PC-3 (cell line): Measurements from ENCODE around the gene EEIG1. TPM values are rescaled to one million over a fixed set of nuclear protein-coding genes. Genes with fewer than 3 reads are reported as not detected.

Source experiments
- ATAC-seq: fragments of 200-7000 bp; cut with Tn5 transposase; 2 replicates; pipeline ENCODE4 v1.9.1; 2020; ENCODE audit warnings: mild to moderate bottlenecking, moderate library complexity
- BruUV-seq: library from RNA; stranded (reverse); fragments of 400-500 nt; replicated peaks from 2 replicates; lab custom pipeline; 2021; lab: Mats Ljungman, UMichigan
- CTCF ChIA-PET: fragments of 300-600 bp; sonication (Branson Sonifier 250); formaldehyde crosslinking; loops from one replicate; lab custom pipeline; 2022; ENCODE audit warnings: antibody characterized with exemption; lab: Charles Lee
- POLR2A ChIA-PET: fragments of 300-600 bp; sonication (Branson Sonifier 250); formaldehyde crosslinking; loops from one replicate; lab custom pipeline; 2022; ENCODE audit warnings: antibody characterized with exemption; ENCODE audit not compliant: unreplicated experiment; lab: Charles Lee
- DNase-seq: peaks from one replicate; pipeline ENCODE4 v3.0.0-alpha.2; 2015
- H2AFZ ChIP-seq: fragments of 300-600 bp; sonication (generic); 2 replicates; pipeline ENCODE4 v1.6.0; 2016; ENCODE audit warnings: antibody characterized with exemption, low read length
- H3F3A ChIP-seq: fragments of 300-600 bp; sonication (generic); one replicate; pipeline ENCODE4 v1.6.0; 2017; ENCODE audit warnings: antibody characterized with exemption, low read length, control low read depth, mild to moderate bottlenecking; ENCODE audit not compliant: unreplicated experiment
- H3K27ac ChIP-seq: fragments of 300-600 bp; sonication (generic); 2 replicates; pipeline ENCODE4 v1.5.1; 2016; ENCODE audit warnings: mild to moderate bottlenecking, low read length
- H3K27me3 ChIP-seq: fragments of 300-600 bp; sonication (generic); 2 replicates; pipeline ENCODE4 v1.6.1; 2016; ENCODE audit warnings: low read length, mixed read lengths
- H3K36me3 ChIP-seq: fragments of 300-600 bp; sonication (generic); 2 replicates; pipeline ENCODE4 v1.6.1; 2016; ENCODE audit warnings: low read depth, mixed run types, low read length, mixed read lengths
- H3K4me1 ChIP-seq: fragments of 300-600 bp; sonication (generic); 2 replicates; pipeline ENCODE4 v1.5.1; 2016; ENCODE audit warnings: low read length; ENCODE audit not compliant: insufficient read depth
- H3K4me2 ChIP-seq: fragments of 300-600 bp; sonication (generic); 2 replicates; pipeline ENCODE4 v1.6.0; 2016; ENCODE audit warnings: low read length
- H3K4me3 ChIP-seq: fragments of 300-600 bp; sonication (generic); 2 replicates; pipeline ENCODE4 v1.5.1; 2016; ENCODE audit warnings: mild to moderate bottlenecking, low read length, mixed read lengths
- H3K79me2 ChIP-seq: fragments of 300-600 bp; sonication (generic); 2 replicates; pipeline ENCODE4 v1.6.1; 2017; ENCODE audit warnings: low read length, mixed read lengths
- H3K9ac ChIP-seq: fragments of 300-600 bp; sonication (generic); 2 replicates; pipeline ENCODE4 v1.6.0; 2016; ENCODE audit warnings: mild to moderate bottlenecking, low read length
- H3K9me2 ChIP-seq: fragments of 300-600 bp; sonication (generic); replicated peaks from 2 replicates; pipeline ENCODE4 v1.6.1; 2016; ENCODE audit warnings: mixed run types, low read length, mixed read lengths
- H3K9me3 ChIP-seq: fragments of 300-600 bp; sonication (generic); 2 replicates; pipeline ENCODE4 v1.6.1; 2016; ENCODE audit warnings: low read length, mixed read lengths
- H4K20me1 ChIP-seq: fragments of 300-600 bp; sonication (generic); 2 replicates; pipeline ENCODE4 v1.6.1; 2016; ENCODE audit warnings: low read length, mixed read lengths
- EZH2 ChIP-seq: fragments of 300-600 bp; sonication (generic); IDR thresholded peaks from one replicate; pipeline ENCODE4 v1.6.1; 2017; ENCODE audit warnings: antibody characterized with exemption, mild to moderate bottlenecking, low read length; ENCODE audit not compliant: unreplicated experiment
- EZH2phosphoT487 ChIP-seq: fragments of 300-600 bp; sonication (generic); IDR thresholded peaks from 2 replicates; pipeline ENCODE4 v1.6.1; 2018; ENCODE audit warnings: mild to moderate bottlenecking, antibody characterized with exemption, low read length, borderline replicate concordance
- intact Hi-C: fragments of 100-400 bp; cut with micrococcal nuclease; formaldehyde crosslinking; loops from 2 replicates; pipeline ENCODE4 v1.9.0; 2023
- total RNA-seq: library from RNA; depleted of rRNA; stranded (reverse); fragments of >200 nt; gene quantifications from 2 replicates; pipeline ENCODE4 v1.2.3, GENCODE V29; 2014
- TF ChIP-seq, protein P1 (sequence below): fragments of 300-600 bp; sonication (generic); conservative IDR thresholded peaks from 2 replicates; pipeline ENCODE4 v1.5.1; 2017; ENCODE audit warnings: antibody characterized with exemption, low read depth, mild to moderate bottlenecking, low read length

The EEIG1 gene
- total RNA-seq, 1 experiment from 2014 or later = 10.8 TPM

DNA sequence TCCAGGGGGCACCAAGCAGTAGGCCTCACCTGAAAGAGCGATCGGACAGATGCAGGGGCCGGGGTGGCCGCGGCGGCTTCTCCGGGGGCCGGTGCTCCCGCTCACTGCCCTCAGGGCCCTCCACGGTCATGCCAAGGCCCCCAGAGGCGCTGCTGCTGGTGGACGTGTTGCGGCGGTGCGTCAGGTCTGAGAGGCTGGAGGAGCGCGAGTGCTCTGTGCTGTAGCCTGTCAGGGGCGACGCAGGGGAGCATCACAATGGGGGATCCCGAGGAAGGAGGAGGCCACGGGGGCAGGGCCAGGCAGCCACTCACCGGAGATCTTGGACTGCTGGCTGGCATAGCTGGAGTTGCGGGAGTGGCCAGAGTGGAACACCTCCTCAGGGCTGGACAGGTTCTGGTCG, 35.5 kb downstream of the EEIG1 start:
- Histone ChIP-seq H3K4me1 (no peaks in the 10 kb centered on the region), H3K27ac (no peak overlapping the region)

DNA sequence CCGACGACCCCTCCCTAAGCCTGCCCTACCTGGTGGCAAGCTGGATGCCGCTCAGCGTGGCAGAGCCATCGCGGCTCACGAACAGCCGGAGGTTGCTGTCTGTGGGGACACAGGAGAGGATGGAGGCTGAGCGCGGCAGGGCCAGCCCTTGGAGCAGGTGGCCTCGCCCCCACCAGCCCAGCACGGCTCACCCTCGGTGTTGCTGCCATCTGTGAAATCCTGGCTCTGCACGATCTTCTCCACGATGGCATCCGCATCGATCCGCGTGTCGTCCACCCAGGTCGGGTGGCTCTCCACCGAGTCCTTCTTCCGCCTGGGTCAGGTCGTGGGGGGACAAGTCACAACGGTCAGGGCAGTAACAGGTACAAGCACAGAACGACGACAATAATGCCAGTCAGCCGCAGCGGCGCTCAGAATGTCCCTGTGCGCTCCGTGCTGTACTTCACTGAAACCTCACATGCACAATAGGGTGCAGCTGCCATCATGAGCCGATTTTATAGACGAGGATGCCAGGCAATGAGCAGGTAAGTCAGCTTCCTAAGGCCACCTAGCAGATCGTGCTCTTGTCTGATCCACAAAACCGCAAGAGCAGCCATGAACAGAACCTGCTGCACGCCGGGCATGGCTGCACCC, 36.1 kb downstream of the EEIG1 start:
- no TSS peak for BruUV-seq
- Histone ChIP-seq H3K27ac (no peak overlapping the region), H3K4me3 (no peak overlapping the region), H3K36me3 (no peaks in the 10 kb centered on the region), H3K4me2 (no peak overlapping the region), H3K4me1 (no peaks in the 10 kb centered on the region), H3K79me2 (no peaks in the 10 kb centered on the region), H3K9me2 (no peaks in the 10 kb centered on the region), H2AFZ (no peak overlapping the region), H4K20me1 (no peaks in the 10 kb centered on the region), H3K27me3 (no peaks in the 10 kb centered on the region), H3K9me3 (no peaks in the 10 kb centered on the region), H3F3A (no peaks in the 10 kb centered on the region), H3K9ac (no peak overlapping the region)
- DNase-seq (no peak), ATAC-seq (no peak)
- POLR2A ChIA-PET = no interaction called here
- TF ChIP-seq, protein P1, sequence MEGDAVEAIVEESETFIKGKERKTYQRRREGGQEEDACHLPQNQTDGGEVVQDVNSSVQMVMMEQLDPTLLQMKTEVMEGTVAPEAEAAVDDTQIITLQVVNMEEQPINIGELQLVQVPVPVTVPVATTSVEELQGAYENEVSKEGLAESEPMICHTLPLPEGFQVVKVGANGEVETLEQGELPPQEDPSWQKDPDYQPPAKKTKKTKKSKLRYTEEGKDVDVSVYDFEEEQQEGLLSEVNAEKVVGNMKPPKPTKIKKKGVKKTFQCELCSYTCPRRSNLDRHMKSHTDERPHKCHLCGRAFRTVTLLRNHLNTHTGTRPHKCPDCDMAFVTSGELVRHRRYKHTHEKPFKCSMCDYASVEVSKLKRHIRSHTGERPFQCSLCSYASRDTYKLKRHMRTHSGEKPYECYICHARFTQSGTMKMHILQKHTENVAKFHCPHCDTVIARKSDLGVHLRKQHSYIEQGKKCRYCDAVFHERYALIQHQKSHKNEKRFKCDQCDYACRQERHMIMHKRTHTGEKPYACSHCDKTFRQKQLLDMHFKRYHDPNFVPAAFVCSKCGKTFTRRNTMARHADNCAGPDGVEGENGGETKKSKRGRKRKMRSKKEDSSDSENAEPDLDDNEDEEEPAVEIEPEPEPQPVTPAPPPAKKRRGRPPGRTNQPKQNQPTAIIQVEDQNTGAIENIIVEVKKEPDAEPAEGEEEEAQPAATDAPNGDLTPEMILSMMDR = no peak
- TF ChIP-seq EZH2 (no peak), EZH2phosphoT487 (no peak)
- CTCF ChIA-PET = interaction anchor here (1.7 kb wide), 1 partner anchor 91 kb away, joined by 13 read pairs; no protein-coding TSS in a partner anchor
- intact Hi-C loops = no loop called here

More for the DNA sequence above, 35.5 kb downstream of the EEIG1 start:
- no peak overlapping the region for H3K9ac ChIP-seq
- TF ChIP-seq EZH2phosphoT487 = no peak
- no peak for TF ChIP-seq EZH2
- CTCF ChIA-PET = no interaction called here
- H3K36me3 ChIP-seq = no peaks in the 10 kb centered on the region
- H2AFZ ChIP-seq = no peak overlapping the region
- no peak for DNase-seq
- no peaks in the 10 kb centered on the region for H3K9me3 ChIP-seq
- H3F3A ChIP-seq = no peaks in the 10 kb centered on the region
- no peak overlapping the region for H3K4me3 ChIP-seq
- no TSS peak for BruUV-seq
- intact Hi-C loops = no loop called here
- no peaks in the 10 kb centered on the region for H4K20me1 ChIP-seq
- no peaks in the 10 kb centered on the region for H3K9me2 ChIP-seq
- POLR2A ChIA-PET = no interaction called here
- no peak overlapping the region for H3K4me2 ChIP-seq
- H3K27me3 ChIP-seq = no peaks in the 10 kb centered on the region
- no peak for ATAC-seq
- H3K79me2 ChIP-seq = no peaks in the 10 kb centered on the region

DNA sequence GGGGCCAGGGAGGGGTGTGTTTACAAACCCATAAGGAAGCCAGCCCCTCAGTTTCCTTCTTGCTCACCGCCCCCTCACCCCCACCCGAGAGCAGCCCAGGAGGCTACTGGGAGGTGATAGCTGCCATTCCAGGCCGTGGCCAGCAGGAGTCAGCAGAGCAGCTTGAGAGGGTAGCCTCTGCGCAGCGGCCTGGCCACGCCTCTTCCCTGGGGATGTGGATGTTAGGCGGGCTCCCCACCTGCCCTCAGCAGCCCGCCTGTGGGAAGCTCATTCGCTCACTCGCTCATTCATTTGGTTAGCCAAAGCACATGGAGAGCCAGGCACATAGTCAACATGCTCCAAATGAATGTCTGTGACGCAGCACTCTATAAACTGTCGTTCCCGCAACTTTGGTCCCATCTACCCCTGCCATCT, 37.1 kb downstream of the EEIG1 start:
- intact Hi-C loops = loop anchor here (2.0 kb wide), 2 partner anchors 35 to 91 kb away; no protein-coding TSS in a partner anchor
- no peak for TF ChIP-seq EZH2phosphoT487
- TF ChIP-seq, protein P1 = peak; percentile 84
- H3K4me2 ChIP-seq = no peak overlapping the region
- H3K27me3 ChIP-seq = no peaks in the 10 kb centered on the region
- H3K27ac ChIP-seq = no peak overlapping the region
- H3K36me3 ChIP-seq = no peaks in the 10 kb centered on the region
- no peak overlapping the region for H3K9ac ChIP-seq
- H3K79me2 ChIP-seq = no peaks in the 10 kb centered on the region
- H3K9me3 ChIP-seq = no peaks in the 10 kb centered on the region
- DNase-seq (peak; percentile 77), ATAC-seq (peak; percentile 92)
- H2AFZ ChIP-seq = no peak overlapping the region
- H3F3A ChIP-seq = no peaks in the 10 kb centered on the region
- no peaks in the 10 kb centered on the region for H3K4me1 ChIP-seq
- BruUV-seq = no TSS peak
- H3K4me3 ChIP-seq = no peak overlapping the region
- H4K20me1 ChIP-seq = no peaks in the 10 kb centered on the region
- ChIA-PET POLR2A (no interaction called here), CTCF (interaction anchor here (1.7 kb wide), 1 partner anchor 92 kb away, joined by 13 read pairs; no protein-coding TSS in a partner anchor)
- H3K9me2 ChIP-seq = no peaks in the 10 kb centered on the region
